HG03064 (cell line): ENCODE measurements around the gene GABRE.
"Not testable (repeated sequence)": the region's sequence is repeated elsewhere in the genome, so short reads cannot be mapped to it uniquely, and the experiment has no call there.

ENCODE experiments used
- ATAC-seq: cut with Tn5 transposase; IDR thresholded peaks from one replicate; pipeline ENCODE4 v1.9.1; 2021; ENCODE audit warnings: low read depth; ENCODE audit not compliant: unreplicated experiment

GABRE gene

GRCh38 chrX:151970661-151971060 is 3.8 kb downstream of the GABRE start:
- ATAC-seq: no peak

GRCh38 chrX:151970027-151970426 is 4.4 kb downstream of the GABRE start:
- ATAC-seq: no peak

GRCh38 chrX:151966236-151966635 is 8.2 kb downstream of the GABRE start:
- no peak for ATAC-seq

GRCh38 chrX:151962034-151962433 is 12.4 kb downstream of the GABRE start:
- ATAC-seq: no peak

- ATAC-seq: no peak
Measured at GRCh38 chrX:151958101-151958500, 16.4 kb downstream of the GABRE start.

GRCh38 chrX:151954730-151955129 is 19.7 kb downstream of the GABRE start:
- no peak for ATAC-seq

GRCh38 chrX:151938172-151938571 is 36.3 kb downstream of the GABRE start:
- ATAC-seq: no peak

- no peak for ATAC-seq
Measured at GRCh38 chrX:151935358-151935757, 39.1 kb downstream of the GABRE start.

- no peak for ATAC-seq
Measured at GRCh38 chrX:151929126-151929525, 45.4 kb downstream of the GABRE start.

GRCh38 chrX:151923648-151924047 is 50.8 kb downstream of the GABRE start:
- no peak for ATAC-seq

GRCh38 chrX:151922692-151923091 is 51.8 kb downstream of the GABRE start:
- ATAC-seq: no peak

GRCh38 chrX:151921866-151922265 is 52.6 kb downstream of the GABRE start:
- no peak for ATAC-seq

- no peak for ATAC-seq
Measured at GRCh38 chrX:151921292-151921691, 53.2 kb downstream of the GABRE start.

GRCh38 chrX:151920530-151920929 is 53.9 kb downstream of the GABRE start:
- ATAC-seq: no peak

- no peak for ATAC-seq
Measured at GRCh38 chrX:151920101-151920500, 54.4 kb downstream of the GABRE start.

GRCh38 chrX:151919610-151920009 is 54.9 kb downstream of the GABRE start:
- no peak for ATAC-seq

GRCh38 chrX:151918736-151919135 is 55.7 kb downstream of the GABRE start:
- ATAC-seq: not testable (repeated sequence)

- ATAC-seq: no peak
Measured at GRCh38 chrX:151912780-151913179, 61.7 kb downstream of the GABRE start, which contains the start of gene MAGEA4. Gene MAGEA4, plus strand, starts transcription at chrX:151912889. Its CDS starts 10,776 bp downstream, at chrX:151923665.

GRCh38 chrX:151912221-151912620 is 62.3 kb downstream of the GABRE start:
- no peak for ATAC-seq

- no peak for ATAC-seq
Measured at GRCh38 chrX:151904989-151905388, 69.5 kb downstream of the GABRE start.
